Femur (tissue), 1 donor: ENCODE data around the gene SLC12A4.
"Not testable (repeated sequence)": the region's sequence is repeated elsewhere in the genome, so short reads cannot be mapped to it uniquely, and the experiment has no call there.

Experiments used
- DNase-seq: peaks from one replicate; pipeline ENCODE4 v3.0.0-alpha.2; 2017

SLC12A4 gene

GRCh38 chr16:67940446-67941089, 27.9 kb downstream of the SLC12A4 start:
- DNase-seq, result no peak

GRCh38 chr16:67939507-67940445, 28.7 kb downstream of the SLC12A4 start:
- no peak for DNase-seq

GRCh38 chr16:67937713-67938112, 30.7 kb downstream of the SLC12A4 start:
- not testable (repeated sequence) for DNase-seq

- DNase-seq, result no peak
Observed at GRCh38 chr16:67936880-67937605, 31.4 kb downstream of the SLC12A4 start.

GRCh38 chr16:67936124-67936879, 32.1 kb downstream of the SLC12A4 start, which contains the start of gene PSMB10:
Gene PSMB10, minus strand, starts transcription at chr16:67936850. Its CDS starts 101 bp downstream, at chr16:67936749.
- DNase-seq, result peak; percentile 75

GRCh38 chr16:67935402-67936123, 32.9 kb downstream of the SLC12A4 start:
- DNase-seq, result peak; percentile 96

GRCh38 chr16:67935101-67935401, 33.4 kb downstream of the SLC12A4 start:
- no peak for DNase-seq

GRCh38 chr16:67934306-67935100, 33.9 kb downstream of the SLC12A4 start:
- DNase-seq, result no peak

GRCh38 chr16:67933805-67934204, 34.6 kb downstream of the SLC12A4 start:
- no peak for DNase-seq

- no peak for DNase-seq
Observed at GRCh38 chr16:67932462-67932840, 36.0 kb downstream of the SLC12A4 start.

- no peak for DNase-seq
Observed at GRCh38 chr16:67931712-67932461, 36.5 kb downstream of the SLC12A4 start, which contains the start of gene CTRL. Gene CTRL, minus strand, starts transcription at chr16:67931862. Its CDS starts 10 bp downstream, at chr16:67931852.

- DNase-seq, result no peak
Observed at GRCh38 chr16:67930678-67931211, 37.7 kb downstream of the SLC12A4 start.

GRCh38 chr16:67930191-67930590, 38.2 kb downstream of the SLC12A4 start:
- DNase-seq, result no peak

- peak; percentile 80 for DNase-seq
Observed at GRCh38 chr16:67928561-67929364, 39.7 kb downstream of the SLC12A4 start.

- no peak for DNase-seq
Observed at GRCh38 chr16:67928147-67928546, 40.3 kb downstream of the SLC12A4 start.

- no peak for DNase-seq
Observed at GRCh38 chr16:67927131-67927941, 41.1 kb downstream of the SLC12A4 start.

- peak; percentile 24 for DNase-seq
Observed at GRCh38 chr16:67926181-67926750, 42.2 kb downstream of the SLC12A4 start.
